K562 (cell line): ENCODE results near the gene RHOV. TPM values are rescaled to one million over a fixed set of nuclear protein-coding genes. Genes with fewer than 3 reads are reported as not detected.

Experiments used
- CLOCK ChIP-seq: fragments of 250-450 bp; sonication (Bioruptor Pico); IDR thresholded peaks from 2 replicates; pipeline ENCODE4 v1.4.0; 2020; ENCODE audit warnings: mild to moderate bottlenecking, moderate library complexity, borderline replicate concordance
- CTBP1 ChIP-seq: fragments of 450-650 bp; IDR thresholded peaks from 2 replicates; pipeline ENCODE4 v1.6.1; 2016; ENCODE audit warnings: borderline replicate concordance
- EP300 ChIP-seq: IDR thresholded peaks from 2 replicates; pipeline ENCODE4 v1.6.1; 2012; ENCODE audit warnings: low read length, improper control_type of control experiment
- EP400 ChIP-seq: fragments of 450-650 bp; IDR thresholded peaks from 2 replicates; pipeline ENCODE4 v1.6.1; 2017; ENCODE audit warnings: antibody characterized with exemption, mild to moderate bottlenecking, moderate library complexity
- HMGN3 ChIP-seq: IDR thresholded peaks from 2 replicates; pipeline ENCODE4 v1.6.1; 2011; ENCODE audit warnings: borderline replicate concordance, low read depth, mild to moderate bottlenecking, mixed read lengths, low read length; ENCODE audit not compliant: insufficient read length; ENCODE audit errors: extremely low read depth
- HOXB6 ChIP-seq: fragments of 250-450 bp; sonication (Bioruptor Pico); IDR thresholded peaks from 2 replicates; pipeline ENCODE4 v1.5.1; 2022; ENCODE audit warnings: mild to moderate bottlenecking, borderline replicate concordance
- MCM2 ChIP-seq: fragments of 450-650 bp; IDR thresholded peaks from 2 replicates; pipeline ENCODE4 v1.6.1; 2017; ENCODE audit warnings: low read depth, mild to moderate bottlenecking
- NBN ChIP-seq: fragments of 450-650 bp; IDR thresholded peaks from 2 replicates; pipeline ENCODE4 v1.6.1; 2016; ENCODE audit warnings: low read depth, mild to moderate bottlenecking
- PRPF4 ChIP-seq: fragments of 200-400 bp; formaldehyde crosslinking; IDR thresholded peaks from one replicate; pipeline ENCODE4 v1.6.1; 2017; ENCODE audit warnings: low read length, low read depth, mild to moderate bottlenecking; ENCODE audit not compliant: insufficient read depth, poor library complexity, severe bottlenecking
- RBFOX2 ChIP-seq: fragments of 200-400 bp; formaldehyde crosslinking; IDR thresholded peaks from 2 replicates; pipeline ENCODE4 v1.6.1; 2017; ENCODE audit warnings: low read depth, mild to moderate bottlenecking, low read length, moderate library complexity
- RBM17 ChIP-seq: fragments of 200-400 bp; formaldehyde crosslinking; IDR thresholded peaks from 2 replicates; pipeline ENCODE4 v1.6.1; 2017; ENCODE audit warnings: low read depth, mild to moderate bottlenecking, low read length, borderline replicate concordance
- SMARCB1 ChIP-seq: IDR thresholded peaks from 2 replicates; pipeline ENCODE4 v1.6.1; 2011; ENCODE audit warnings: improper control_type of control experiment, low read depth; ENCODE audit not compliant: insufficient read length
- SOX6 ChIP-seq: fragments of 450-650 bp; IDR thresholded peaks from 2 replicates; pipeline ENCODE4 v1.6.1; 2014; ENCODE audit warnings: mild to moderate bottlenecking
- SPI1 ChIP-seq: IDR thresholded peaks from 2 replicates; pipeline ENCODE4 v1.6.1; 2011; ENCODE audit warnings: low read depth, low read length, control low read depth, borderline replicate concordance
- TARDBP ChIP-seq: fragments of 450-650 bp; IDR thresholded peaks from 2 replicates; pipeline ENCODE4 v1.6.1; 2016
- USF2 ChIP-seq: sonication (generic); formaldehyde crosslinking; IDR thresholded peaks from 2 replicates; pipeline ENCODE4 v1.5.0; 2020; ENCODE audit warnings: missing genetic modification reagents
- XRCC3 ChIP-seq: fragments of 450-650 bp; IDR thresholded peaks from 2 replicates; pipeline ENCODE4 v1.6.1; 2017; ENCODE audit warnings: mild to moderate bottlenecking, moderate library complexity
- ZBTB11 ChIP-seq, 3 experiments: fragments of 200-800 bp in 1 of 3; fragments of 250-450 bp in 1 of 3; fragments of 450-650 bp in 1 of 3; sonication (Bioruptor Pico) in 1 of 3; sonication (Bioruptor generic) in 1 of 3; formaldehyde crosslinking in 1 of 3; IDR thresholded peaks; 2 replicates each; pipeline versions ENCODE4 v1.6.1 to v1.8.0; 2016 to 2022; ENCODE audit warnings: mild to moderate bottlenecking in 2 of 3, missing genetic modification characterization in 2 of 3, missing compliant biosample characterization in 1 of 3, moderate library complexity in 1 of 3
- ZBTB17 ChIP-seq: fragments of 450-650 bp; formaldehyde crosslinking; IDR thresholded peaks from 2 replicates; pipeline ENCODE4 v1.4.0; 2020; ENCODE audit warnings: mild to moderate bottlenecking
- ZKSCAN8 ChIP-seq: fragments of 200-800 bp; sonication (Bioruptor generic); IDR thresholded peaks from 2 replicates; pipeline ENCODE4 v1.6.1; 2016; ENCODE audit warnings: missing genetic modification characterization, missing compliant biosample characterization
- ZNF134 ChIP-seq: fragments of 250-450 bp; sonication (Bioruptor Pico); conservative IDR thresholded peaks from 2 replicates; pipeline ENCODE4 v1.4.0; 2020
- ZNF23 ChIP-seq: fragments of 250-450 bp; sonication (Bioruptor Pico); IDR thresholded peaks from 2 replicates; pipeline ENCODE4 v1.4.0; 2020; ENCODE audit warnings: mild to moderate bottlenecking
- polyA plus RNA-seq, 8 experiments: library from polyadenylated mRNA; depleted of rRNA in 4 of 8; stranded (reverse) in 5 of 8; unstranded in 3 of 8; fragments of >200 nt; fragmentation: Nextera tagmentation in 2 of 8; fragmentation: Illumina TruSeq in 1 of 8; extraction: Ambion mirVana in 2 of 8; extraction: Trizol in 1 of 8; gene quantifications; 2 replicates each; pipeline versions ENCODE4 v1.2.1 to v1.2.3, GENCODE V29; 2011 to 2014; ENCODE audit warnings: inconsistent platforms in 1 of 8, missing spikeins in 1 of 8
- total RNA-seq, 7 experiments: library from RNA; depleted of rRNA in 6 of 7; stranded (reverse); fragments of >200 nt in 6 of 7; fragmentation: Illumina TruSeq in 2 of 7; extraction: Trizol in 2 of 7; gene quantifications; 2 replicates each; pipeline versions ENCODE4 v1.2.1 to v1.2.3, GENCODE V29; 2011 to 2021; ENCODE audit warnings: low replicate concordance in 1 of 7

RHOV gene
- total and polyA plus RNA-seq, 9 of the 15 experiments (the other 6 are each of a cell fraction or from before 2014, with no cell fraction given) = 0.08 to 2.0 (median 1.1) TPM

- TF ChIP-seq USF2 (CRISPR knock-in tag) (no peak), ZBTB11 (CRISPR knock-in tag; IDR thresholded peaks at IDR 0.05) (peak in 1 of 3 experiments; percentile 16; a peak in 1 of 6 replicates), EP300 (no peak), ZBTB17 (CRISPR knock-in tag) (no peak), RBM17 (no peak), SOX6 (no peak), HOXB6 (CRISPR knock-in tag) (no peak), RBFOX2 (0 out of 2 replicates have a peak, but pooled peaks have one; percentile 36), CLOCK (no peak), NBN (no peak), PRPF4 (no peak), MCM2 (no peak), ZNF23 (CRISPR knock-in tag) (no peak), SPI1 (peak; percentile 23; the same call in 1 of the 2 replicates), SMARCB1 (no peak), TARDBP (no peak), ZKSCAN8 (CRISPR knock-in tag) (no peak), HMGN3 (peak; percentile 50), ZNF134 (CRISPR knock-in tag) (no peak), EP400 (no peak), CTBP1 (peak; percentile 80), XRCC3 (no peak)
Observed at GRCh38 chr15:40843885-40844695, 29.9 kb downstream of the RHOV start, which contains the start of gene SPINT1 (continued).
